GM13977 (cell line): Measurements from ENCODE around the gene ZDHHC15.
"Not testable (repeated sequence)": the region's sequence is repeated elsewhere in the genome, so short reads cannot be mapped to it uniquely, and the experiment has no call there.

ENCODE experiments used
- DNase-seq: peaks from one replicate; pipeline ENCODE4 v3.0.0; 2012; ENCODE audit warnings: low spot score
- CTCF ChIP-seq: IDR thresholded peaks from 2 replicates; pipeline ENCODE4 v1.5.1; 2012; ENCODE audit warnings: mild to moderate bottlenecking, control low read depth; ENCODE audit not compliant: insufficient read depth; ENCODE audit errors: extremely low read depth, missing control alignments
- in situ Hi-C: fragments of 300-500 bp; cut with MboI; formaldehyde crosslinking; loops from one replicate; pipeline ENCODE4 v1.12.0; 2022; ENCODE audit warnings: low sequenced_read_pairs, low pct_unique_long_range_greater_than_20kb, mixed read lengths, inconsistent platforms; ENCODE audit not compliant: unreplicated experiment

ZDHHC15 gene

GRCh38 chrX:75421688-75422230, 101.1 kb downstream of the ZDHHC15 start:
- DNase-seq = no peak
- in situ Hi-C loops = no loop called here

GRCh38 chrX:75407153-75407552, 115.7 kb downstream of the ZDHHC15 start:
- DNase-seq, in situ Hi-C loops: not testable (repeated sequence)

More at GRCh38 chrX:75421688-75422230, 101.1 kb downstream of the ZDHHC15 start:
- TF ChIP-seq CTCF = no peak

- in situ Hi-C loops = no loop called here
- TF ChIP-seq CTCF = no peak
- DNase-seq = no peak
Measured at GRCh38 chrX:75390470-75390869, 132.4 kb downstream of the ZDHHC15 start.

- TF ChIP-seq CTCF = no peak
- in situ Hi-C loops = no loop called here
- no peak for DNase-seq
Measured at GRCh38 chrX:75369721-75370120, 153.1 kb downstream of the ZDHHC15 start.

GRCh38 chrX:75366861-75367260, 156.0 kb downstream of the ZDHHC15 start:
- DNase-seq = no peak
- in situ Hi-C loops = no loop called here

GRCh38 chrX:75365243-75365975, 157.4 kb downstream of the ZDHHC15 start:
- in situ Hi-C loops = no loop called here
- TF ChIP-seq CTCF = no peak
- no peak for DNase-seq

More at GRCh38 chrX:75366861-75367260, 156.0 kb downstream of the ZDHHC15 start:
- TF ChIP-seq CTCF = no peak

- in situ Hi-C loops = no loop called here
- no peak for TF ChIP-seq CTCF
- DNase-seq = no peak
Measured at GRCh38 chrX:75361788-75362187, 161.0 kb downstream of the ZDHHC15 start.

GRCh38 chrX:75348601-75349000, 174.2 kb downstream of the ZDHHC15 start:
- DNase-seq, in situ Hi-C loops: not testable (repeated sequence)
